PC-9 (cell line): ENCODE results near the gene SYT2.

Experiments
- EZH2 ChIP-seq: fragments of 200-600 bp; sonication (generic); IDR thresholded peaks from 2 replicates; pipeline ENCODE4 v1.8.0; 2017; ENCODE audit warnings: antibody characterized with exemption, low read depth
- TF ChIP-seq, protein P1 (sequence below): fragments of 200-600 bp; sonication (generic); conservative IDR thresholded peaks from 2 replicates; pipeline ENCODE4 v1.6.1; 2017; ENCODE audit warnings: mixed run types, antibody characterized with exemption, mild to moderate bottlenecking, moderate library complexity

GRCh38 chr1:202590975-202591411 is 119.3 kb downstream of the SYT2 start:
- TF ChIP-seq, protein P1, sequence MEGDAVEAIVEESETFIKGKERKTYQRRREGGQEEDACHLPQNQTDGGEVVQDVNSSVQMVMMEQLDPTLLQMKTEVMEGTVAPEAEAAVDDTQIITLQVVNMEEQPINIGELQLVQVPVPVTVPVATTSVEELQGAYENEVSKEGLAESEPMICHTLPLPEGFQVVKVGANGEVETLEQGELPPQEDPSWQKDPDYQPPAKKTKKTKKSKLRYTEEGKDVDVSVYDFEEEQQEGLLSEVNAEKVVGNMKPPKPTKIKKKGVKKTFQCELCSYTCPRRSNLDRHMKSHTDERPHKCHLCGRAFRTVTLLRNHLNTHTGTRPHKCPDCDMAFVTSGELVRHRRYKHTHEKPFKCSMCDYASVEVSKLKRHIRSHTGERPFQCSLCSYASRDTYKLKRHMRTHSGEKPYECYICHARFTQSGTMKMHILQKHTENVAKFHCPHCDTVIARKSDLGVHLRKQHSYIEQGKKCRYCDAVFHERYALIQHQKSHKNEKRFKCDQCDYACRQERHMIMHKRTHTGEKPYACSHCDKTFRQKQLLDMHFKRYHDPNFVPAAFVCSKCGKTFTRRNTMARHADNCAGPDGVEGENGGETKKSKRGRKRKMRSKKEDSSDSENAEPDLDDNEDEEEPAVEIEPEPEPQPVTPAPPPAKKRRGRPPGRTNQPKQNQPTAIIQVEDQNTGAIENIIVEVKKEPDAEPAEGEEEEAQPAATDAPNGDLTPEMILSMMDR = no peak
- TF ChIP-seq EZH2 = no peak
